ENCODE data around the gene FOXN3. TPM values are rescaled to one million over a fixed set of nuclear protein-coding genes. Genes with fewer than 3 reads are reported as not detected.
"Not testable (repeated sequence)": the region's sequence is repeated elsewhere in the genome, so short reads cannot be mapped to it uniquely, and the experiment has no call there.

The FOXN3 gene
- total RNA-seq, 2 donors from 2014 or later = 116 to 117 TPM

DNA sequence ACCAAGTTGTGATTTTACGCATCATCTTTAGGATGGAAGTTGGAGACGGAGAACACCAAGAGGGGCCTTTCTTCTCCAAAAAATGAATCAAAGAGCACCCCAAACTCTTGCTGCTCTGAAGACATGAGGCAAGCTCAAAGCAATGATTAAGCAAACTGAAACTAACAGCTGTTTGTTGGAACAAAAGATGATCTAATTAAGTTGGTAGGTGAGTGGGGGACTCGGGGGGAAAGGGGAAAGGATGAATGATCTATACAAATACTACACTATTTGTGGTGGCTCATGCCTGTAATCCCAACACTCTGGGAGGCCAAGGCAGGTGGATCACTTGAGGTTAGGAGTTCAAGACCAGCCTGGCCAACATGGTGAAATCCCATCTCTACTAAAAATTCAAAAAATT, 217.7 kb downstream of the FOXN3 start:
- H3K9me3 ChIP-seq (ENCODE audit: control insufficient read depth, low read length, poor library complexity, severe bottlenecking); H3K27ac Mint-ChIP-seq; H3K27me3 Mint-ChIP-seq; H3K36me3 Mint-ChIP-seq (ENCODE audit: low read depth); DNase-seq; H3K4me3 Mint-ChIP-seq; ATAC-seq: not testable (repeated sequence)
- peaks cover 24% of the 10 kb centered on the region for H3K4me1 Mint-ChIP-seq

DNA sequence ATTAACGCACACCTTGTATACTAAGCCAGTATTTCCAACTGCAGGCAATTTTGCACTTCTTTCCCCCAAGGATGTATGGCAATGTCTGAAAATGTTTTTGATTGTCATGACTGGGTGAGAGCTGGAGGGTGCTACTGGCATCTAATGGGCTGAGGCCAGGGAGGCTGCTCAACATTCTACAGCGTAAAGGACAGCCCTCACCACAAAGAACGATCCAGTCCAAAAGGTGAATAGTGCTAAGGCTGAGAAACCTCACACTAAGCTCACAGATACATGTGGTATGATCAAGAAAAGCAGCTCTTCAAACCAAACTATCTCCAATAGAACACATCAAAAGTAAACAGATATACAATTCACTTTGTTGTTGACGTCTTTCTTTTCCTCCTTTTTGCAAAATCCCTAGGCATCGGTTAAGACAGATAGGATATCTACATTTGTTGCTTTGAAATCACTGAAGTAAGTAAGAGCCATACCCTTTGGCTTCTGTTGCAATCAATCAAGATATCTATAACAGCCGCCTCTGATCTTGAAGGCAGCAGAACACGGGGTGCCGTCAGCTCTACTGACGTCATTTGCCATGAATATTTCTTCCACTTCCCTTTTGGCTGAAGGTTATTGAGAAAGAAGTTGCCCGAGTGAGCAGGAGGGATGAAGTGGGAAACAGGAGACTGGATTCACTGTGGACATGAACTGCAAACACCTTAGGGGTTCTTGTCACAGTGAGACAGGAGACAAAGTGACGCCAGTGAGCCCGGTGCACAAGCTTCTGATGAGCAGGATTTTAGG, 218.3 kb downstream of the FOXN3 start:
- Mint-ChIP-seq H3K4me1 (peaks cover 21% of the 10 kb centered on the region), H3K27ac (no peak overlapping the region), H3K4me3 (no peak overlapping the region), H3K27me3 (no peaks in the 10 kb centered on the region), H3K36me3 (ENCODE audit: low read depth) (peaks cover 6% of the 10 kb centered on the region)
- H3K9me3 ChIP-seq (ENCODE audit: control insufficient read depth, low read length, poor library complexity, severe bottlenecking) = no peaks in the 10 kb centered on the region
- DNase-seq (no peak), ATAC-seq (no peak)

DNA sequence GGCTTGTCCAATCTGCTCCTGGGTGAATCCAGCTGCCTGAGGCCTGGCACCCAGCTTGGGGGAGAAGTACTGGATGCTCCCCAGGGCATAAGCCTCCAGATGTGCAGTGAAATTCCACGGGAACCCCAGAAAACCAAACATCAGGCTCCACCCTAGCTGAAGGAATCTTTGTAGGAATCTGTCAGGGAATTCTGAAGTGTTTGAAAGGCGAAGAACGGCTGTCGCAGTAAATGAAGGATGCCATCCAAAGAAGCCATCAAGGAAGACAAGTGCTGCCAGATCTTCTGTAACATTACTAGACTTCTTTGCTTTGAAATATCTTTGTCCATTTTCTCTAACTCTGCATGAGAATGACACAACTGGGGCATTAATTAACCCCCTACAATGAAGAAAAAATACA, 219.4 kb downstream of the FOXN3 start:
- H3K4me1 Mint-ChIP-seq = peaks cover 20% of the 10 kb centered on the region
- no peak overlapping the region for H3K4me3 Mint-ChIP-seq
- H3K27me3 Mint-ChIP-seq = no peaks in the 10 kb centered on the region
- peak overlapping the region; percentile 8 for H3K27ac Mint-ChIP-seq
- DNase-seq (no peak), ATAC-seq (no peak)
- no peaks in the 10 kb centered on the region for H3K9me3 ChIP-seq (ENCODE audit: control insufficient read depth, low read length, poor library complexity, severe bottlenecking)
- H3K36me3 Mint-ChIP-seq (ENCODE audit: low read depth) = peaks cover 6% of the 10 kb centered on the region

DNA sequence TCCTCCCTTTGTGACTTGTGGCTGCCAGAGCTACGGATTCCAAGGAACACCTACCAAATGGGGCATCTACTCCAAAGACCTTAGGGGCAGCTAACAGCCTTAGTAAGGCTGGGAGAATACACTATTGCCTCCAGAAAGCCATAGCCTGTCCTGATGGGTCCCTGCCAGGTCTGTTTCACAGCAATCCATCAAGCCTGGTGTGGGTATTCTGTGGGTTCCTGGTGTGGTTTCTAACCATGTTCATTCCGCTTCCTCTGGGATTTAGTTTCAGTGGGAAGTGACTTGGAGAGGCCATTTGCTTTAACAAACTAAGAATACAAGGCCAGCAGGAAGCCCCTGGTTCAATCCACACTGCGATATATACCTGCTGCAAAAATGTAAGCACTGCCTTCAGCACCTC, 220.5 kb downstream of the FOXN3 start:
- Mint-ChIP-seq H3K4me3 (no peak overlapping the region), H3K4me1 (peaks cover 14% of the 10 kb centered on the region), H3K36me3 (ENCODE audit: low read depth) (peaks cover 6% of the 10 kb centered on the region), H3K27ac (peak overlapping the region; percentile 46), H3K27me3 (no peaks in the 10 kb centered on the region)
- ATAC-seq = no peak
- no peak for DNase-seq
- no peaks in the 10 kb centered on the region for H3K9me3 ChIP-seq (ENCODE audit: control insufficient read depth, low read length, poor library complexity, severe bottlenecking)

DNA sequence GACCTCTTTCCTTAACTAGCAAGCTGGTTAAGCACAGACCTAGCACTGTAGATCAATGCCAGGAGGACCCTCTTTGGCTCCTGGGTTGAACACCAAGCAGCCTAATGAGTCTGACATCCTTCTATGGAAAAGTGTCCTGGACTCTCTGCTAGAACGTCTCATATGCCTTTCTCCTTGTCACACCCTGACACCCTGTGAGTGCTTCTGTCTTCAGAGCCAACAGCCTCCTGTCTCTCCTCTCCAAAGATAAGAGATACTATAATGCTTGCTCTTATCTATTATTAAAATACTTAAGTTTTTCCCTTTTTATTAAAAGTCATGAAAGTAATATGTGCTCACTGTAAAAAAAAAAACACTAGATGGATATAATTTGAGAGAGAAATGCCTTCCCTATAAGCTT, 222.7 kb downstream of the FOXN3 start:
- Mint-ChIP-seq H3K27ac (no peak overlapping the region), H3K27me3 (no peaks in the 10 kb centered on the region), H3K36me3 (ENCODE audit: low read depth) (peaks cover 7% of the 10 kb centered on the region), H3K4me1 (peaks cover 6% of the 10 kb centered on the region), H3K4me3 (no peak overlapping the region)
- no peaks in the 10 kb centered on the region for H3K9me3 ChIP-seq (ENCODE audit: control insufficient read depth, low read length, poor library complexity, severe bottlenecking)
- no peak for DNase-seq
- ATAC-seq = no peak

DNA sequence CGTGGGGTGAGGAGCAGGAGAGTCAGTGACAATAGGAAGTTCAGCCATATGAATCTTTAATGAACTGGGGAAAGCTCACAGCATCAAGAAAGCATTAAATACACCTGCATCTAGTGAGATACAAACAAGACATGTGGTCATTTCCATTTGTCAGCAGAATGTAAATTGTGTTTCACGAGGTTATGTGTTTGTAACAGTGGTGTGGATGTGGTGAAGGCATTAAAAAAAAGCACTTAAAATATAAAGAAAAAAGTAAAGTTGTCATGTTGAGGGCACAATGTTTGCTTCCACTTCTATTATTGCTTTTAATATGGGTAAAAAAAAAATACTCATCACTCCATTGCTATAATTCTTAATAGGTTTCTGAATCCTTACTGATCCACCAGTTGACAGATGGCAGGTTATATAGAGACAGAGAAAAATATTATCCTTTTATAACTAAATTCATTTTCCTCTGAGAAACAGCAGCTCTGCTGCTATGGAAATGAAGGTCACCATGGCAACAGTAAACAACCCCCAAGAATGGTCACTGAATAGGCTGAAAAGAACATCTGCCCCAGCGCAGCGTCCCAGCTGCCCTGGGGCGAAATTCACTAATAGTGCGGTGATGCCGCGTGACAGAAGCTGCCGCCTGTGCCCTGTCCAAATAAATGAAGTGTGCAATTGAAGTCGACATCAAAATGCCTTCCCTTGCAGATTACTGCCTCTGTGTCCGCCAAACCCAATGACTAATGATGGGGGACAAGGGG, 226.1 kb downstream of the FOXN3 start:
- Mint-ChIP-seq H3K4me3 (no peak overlapping the region), H3K4me1 (peaks cover 9% of the 10 kb centered on the region), H3K36me3 (ENCODE audit: low read depth) (peaks cover 2% of the 10 kb centered on the region), H3K27me3 (no peaks in the 10 kb centered on the region), H3K27ac (no peak overlapping the region)
- DNase-seq (no peak), ATAC-seq (no peak)
- H3K9me3 ChIP-seq (ENCODE audit: control insufficient read depth, low read length, poor library complexity, severe bottlenecking) = no peaks in the 10 kb centered on the region

DNA sequence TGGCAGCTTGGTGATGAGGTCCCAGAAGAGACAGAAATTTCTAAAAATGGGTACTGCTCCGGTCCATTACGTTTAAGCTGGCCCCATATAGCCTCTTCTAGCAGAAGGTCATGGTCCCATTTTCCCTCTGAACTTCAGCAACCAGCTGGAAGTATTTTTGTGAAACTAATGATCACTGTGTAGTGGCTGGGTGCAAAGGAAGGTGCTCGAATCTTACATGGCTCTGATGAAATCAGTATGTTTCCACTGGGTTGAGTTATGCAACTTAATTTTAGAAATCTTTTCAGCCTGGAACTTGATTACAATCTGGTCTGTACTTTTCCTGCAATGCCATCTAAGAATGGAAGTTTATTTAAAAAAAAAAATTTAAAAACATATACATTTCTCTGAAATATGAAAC, 228.5 kb downstream of the FOXN3 start:
- H3K4me1 Mint-ChIP-seq = peaks cover 12% of the 10 kb centered on the region
- no peaks in the 10 kb centered on the region for H3K27me3 Mint-ChIP-seq
- H3K36me3 Mint-ChIP-seq (ENCODE audit: low read depth) = peaks cover 2% of the 10 kb centered on the region
- ATAC-seq (no peak), DNase-seq (no peak)
- H3K4me3 Mint-ChIP-seq = no peak overlapping the region
- no peak overlapping the region for H3K27ac Mint-ChIP-seq
- no peaks in the 10 kb centered on the region for H3K9me3 ChIP-seq (ENCODE audit: control insufficient read depth, low read length, poor library complexity, severe bottlenecking)

DNA sequence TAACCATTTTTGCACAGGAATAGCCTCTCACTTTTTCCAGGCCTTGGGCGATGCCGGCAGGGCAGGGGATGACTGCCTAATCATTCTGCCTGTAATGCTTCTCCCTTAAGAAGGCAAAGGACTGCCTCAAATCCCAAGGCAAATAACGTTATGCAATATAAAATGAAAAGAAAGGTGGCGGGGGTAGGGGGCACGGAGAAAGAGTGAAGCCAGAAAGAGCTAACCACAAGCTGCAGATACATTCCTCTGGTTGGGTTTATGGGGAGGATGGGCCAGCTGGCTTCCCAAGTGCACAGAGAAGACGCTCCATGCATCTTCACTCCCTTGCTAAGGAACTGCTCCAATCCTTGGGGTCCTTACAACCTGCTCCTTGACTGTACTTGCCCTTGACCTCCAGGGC, 229.5 kb downstream of the FOXN3 start:
- no peaks in the 10 kb centered on the region for H3K9me3 ChIP-seq (ENCODE audit: control insufficient read depth, low read length, poor library complexity, severe bottlenecking)
- ATAC-seq = no peak
- peaks cover 10% of the 10 kb centered on the region for H3K4me1 Mint-ChIP-seq
- no peaks in the 10 kb centered on the region for H3K27me3 Mint-ChIP-seq
- H3K36me3 Mint-ChIP-seq (ENCODE audit: low read depth) = peaks cover 4% of the 10 kb centered on the region
- DNase-seq = no peak
- no peak overlapping the region for H3K4me3 Mint-ChIP-seq
- H3K27ac Mint-ChIP-seq = peak overlapping the region; percentile 45

DNA sequence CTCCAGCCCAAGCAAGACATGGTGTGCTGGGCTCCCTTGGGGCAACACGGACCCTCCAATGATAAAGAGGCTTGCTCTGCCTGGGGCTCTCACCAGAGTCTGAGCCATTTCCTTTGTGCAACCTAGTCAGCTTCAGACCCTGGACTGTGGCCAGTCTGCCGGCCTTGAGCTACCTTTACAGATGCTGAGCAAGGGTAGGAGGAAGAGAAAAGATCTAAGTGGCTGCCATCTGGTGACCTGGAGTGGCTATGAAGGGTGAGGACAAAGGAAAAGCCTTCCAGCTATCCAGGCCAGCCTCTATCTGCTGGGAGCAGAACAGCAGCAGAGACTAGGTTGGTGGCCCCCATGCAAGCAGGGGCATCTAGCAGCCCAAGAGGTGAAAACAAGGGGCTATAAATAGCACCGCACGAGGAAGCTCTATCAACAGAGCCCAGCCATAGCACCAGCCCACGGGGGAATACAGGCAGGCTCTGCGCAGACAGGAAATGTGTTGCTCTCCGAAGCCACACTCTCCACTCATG, 230.1 kb downstream of the FOXN3 start:
- Mint-ChIP-seq H3K27me3 (no peaks in the 10 kb centered on the region), H3K4me3 (no peak overlapping the region), H3K27ac (peak overlapping the region; percentile 45), H3K36me3 (ENCODE audit: low read depth) (peaks cover 4% of the 10 kb centered on the region), H3K4me1 (peaks cover 10% of the 10 kb centered on the region)
- no peaks in the 10 kb centered on the region for H3K9me3 ChIP-seq (ENCODE audit: control insufficient read depth, low read length, poor library complexity, severe bottlenecking)
- ATAC-seq (no peak), DNase-seq (no peak)

DNA sequence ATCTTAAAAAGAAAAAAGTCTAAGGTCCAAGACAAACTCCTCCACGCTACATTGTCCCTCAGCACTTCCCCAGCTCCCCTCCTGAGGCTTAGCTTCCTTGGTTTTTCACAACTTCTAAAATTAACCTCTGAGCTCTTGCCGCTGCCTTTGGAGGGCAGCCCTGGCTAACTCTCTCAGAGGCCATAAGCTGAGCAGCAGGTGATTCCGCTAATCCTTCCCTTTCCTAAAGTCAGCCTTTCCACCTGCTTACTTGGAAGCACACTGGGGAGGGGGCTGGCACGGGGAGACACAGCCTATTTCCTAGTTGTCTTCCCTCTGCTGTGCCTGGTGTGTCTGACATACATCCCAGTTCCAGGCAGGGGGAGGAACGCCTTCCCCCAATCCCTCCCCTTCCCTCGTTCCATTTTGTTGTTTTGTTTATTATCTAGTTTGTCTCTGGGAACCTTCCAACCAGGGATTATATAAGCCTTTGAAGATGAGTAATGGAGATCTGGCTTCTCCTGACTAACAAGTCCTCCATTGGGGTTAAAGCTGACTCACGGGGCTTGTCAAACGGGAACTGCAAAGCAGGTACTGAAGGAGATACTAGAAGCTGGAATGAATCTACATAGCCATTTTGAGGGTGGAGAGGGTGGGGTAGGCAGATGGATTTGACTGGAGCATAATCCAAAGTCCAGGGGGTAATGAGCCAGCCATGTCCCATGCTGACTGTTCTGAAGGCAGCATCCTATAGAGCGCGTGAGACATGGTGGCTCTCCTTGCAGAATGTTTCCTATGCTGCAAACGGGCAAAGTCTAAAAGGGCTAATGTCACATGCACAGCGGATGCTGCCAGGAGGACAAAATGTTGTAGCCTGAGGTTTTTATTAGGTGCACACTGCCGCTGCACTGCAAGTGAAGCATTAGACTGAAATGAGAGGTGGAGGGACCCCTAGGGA, 230.8 kb downstream of the FOXN3 start:
- peak overlapping the region; percentile 45 for H3K27ac Mint-ChIP-seq

DNA sequence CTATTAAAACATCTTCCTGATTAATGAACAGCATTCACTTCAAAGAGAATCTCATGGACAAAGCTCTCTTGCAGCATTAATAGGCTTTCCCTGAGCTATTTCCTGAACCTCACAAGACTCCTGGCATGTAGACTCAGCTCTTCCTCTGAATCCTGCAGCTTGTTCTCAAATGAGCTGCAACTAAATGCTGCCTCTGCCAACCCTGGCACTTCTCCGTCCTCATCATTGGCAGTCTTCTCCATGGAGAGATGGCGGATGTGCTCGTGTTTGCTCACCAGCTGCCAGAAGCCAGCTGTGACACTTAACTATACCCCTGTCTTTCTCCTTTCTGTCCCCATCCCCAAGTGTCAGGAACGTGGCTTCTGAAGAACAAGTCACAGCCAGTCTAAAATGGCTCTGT, 232.1 kb downstream of the FOXN3 start:
- peaks cover 7% of the 10 kb centered on the region for H3K36me3 Mint-ChIP-seq (ENCODE audit: low read depth)
- no peak overlapping the region for H3K27ac Mint-ChIP-seq
- DNase-seq (no peak), ATAC-seq (no peak)
- no peaks in the 10 kb centered on the region for H3K9me3 ChIP-seq (ENCODE audit: control insufficient read depth, low read length, poor library complexity, severe bottlenecking)
- H3K27me3 Mint-ChIP-seq = no peaks in the 10 kb centered on the region
- H3K4me3 Mint-ChIP-seq = no peak overlapping the region
- peaks cover 20% of the 10 kb centered on the region for H3K4me1 Mint-ChIP-seq

More for the DNA sequence above, 230.8 kb downstream of the FOXN3 start:
- H3K36me3 Mint-ChIP-seq (ENCODE audit: low read depth) = peaks cover 4% of the 10 kb centered on the region
- DNase-seq (no peak), ATAC-seq (no peak)
- no peaks in the 10 kb centered on the region for H3K27me3 Mint-ChIP-seq
- H3K4me1 Mint-ChIP-seq = peaks cover 16% of the 10 kb centered on the region
- no peak overlapping the region for H3K4me3 Mint-ChIP-seq
- no peaks in the 10 kb centered on the region for H3K9me3 ChIP-seq (ENCODE audit: control insufficient read depth, low read length, poor library complexity, severe bottlenecking)

DNA sequence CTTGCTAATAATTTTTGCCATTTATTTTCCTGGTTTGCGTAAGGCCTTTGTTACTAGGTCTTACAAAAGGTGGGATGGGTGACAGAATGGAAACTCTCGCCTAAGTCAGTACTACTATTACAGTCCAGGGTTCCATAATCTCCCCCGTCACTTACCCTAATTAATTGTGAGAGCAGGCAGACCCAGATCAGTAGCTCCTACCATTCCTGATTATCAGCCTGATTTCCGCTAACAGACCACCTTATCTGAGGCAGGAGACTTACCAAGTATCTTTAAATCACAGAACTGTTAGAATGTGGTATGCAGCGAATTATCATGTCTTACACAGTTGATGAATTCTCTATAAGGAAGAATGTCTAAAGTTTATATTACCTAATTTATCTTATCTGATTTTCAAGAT, 234.7 kb downstream of the FOXN3 start:
- DNase-seq (no peak), ATAC-seq (no peak)
- Mint-ChIP-seq H3K27ac (no peak overlapping the region), H3K4me3 (no peak overlapping the region), H3K36me3 (ENCODE audit: low read depth) (peaks cover 12% of the 10 kb centered on the region), H3K4me1 (peaks cover 34% of the 10 kb centered on the region), H3K27me3 (no peaks in the 10 kb centered on the region)
- H3K9me3 ChIP-seq (ENCODE audit: control insufficient read depth, low read length, poor library complexity, severe bottlenecking) = no peaks in the 10 kb centered on the region

DNA sequence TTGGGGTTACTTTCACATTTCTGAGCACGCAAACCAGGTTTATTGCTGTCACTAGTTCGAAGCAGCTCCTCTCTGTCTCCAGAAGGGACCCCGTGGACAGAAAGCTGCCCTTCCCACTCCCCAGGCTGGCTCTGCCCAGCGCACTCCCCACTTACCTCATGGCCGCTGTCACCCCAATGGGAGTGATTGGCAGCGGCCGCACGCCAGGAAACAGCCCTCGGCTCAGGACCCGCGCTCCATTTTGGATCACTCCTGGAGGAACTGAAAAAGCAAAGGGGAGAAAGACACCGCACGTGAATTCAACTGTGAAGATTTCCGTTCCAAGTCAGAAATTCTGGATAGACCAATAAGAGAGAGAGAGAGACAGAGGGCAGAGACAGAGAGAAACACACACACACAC, 236.5 kb downstream of the FOXN3 start:
- peak overlapping the region; percentile 76 for H3K27ac Mint-ChIP-seq
- H3K4me3 Mint-ChIP-seq = no peak overlapping the region
- H3K9me3 ChIP-seq (ENCODE audit: control insufficient read depth, low read length, poor library complexity, severe bottlenecking) = no peaks in the 10 kb centered on the region
- DNase-seq (no peak), ATAC-seq (no peak)
- H3K27me3 Mint-ChIP-seq = no peaks in the 10 kb centered on the region
- peaks cover 12% of the 10 kb centered on the region for H3K36me3 Mint-ChIP-seq (ENCODE audit: low read depth)
- peaks cover 31% of the 10 kb centered on the region for H3K4me1 Mint-ChIP-seq
